ENCODE data around the gene NR1I3.
A peak's percentile ranks its signal among the peaks of the same experiment; 100 is the strongest.
"Not testable (repeated sequence)": the region's sequence is repeated elsewhere in the genome, so short reads cannot be mapped to it uniquely, and the experiment has no call there.

The NR1I3 gene

GRCh38 chr1:161238039-161238473, at the start of gene NR1I3:
TSS of gene NR1I3 (minus strand) at chr1:161238203. CDS start at chr1:161236565, 1,638 bp downstream.
- no peak for DNase-seq

GRCh38 chr1:161287482-161288054, 49.6 kb upstream of the NR1I3 start:
- no peak for DNase-seq

- DNase-seq: no peak
Observed at GRCh38 chr1:161285521-161285920, 47.5 kb upstream of the NR1I3 start.

GRCh38 chr1:161285113-161285512, 47.1 kb upstream of the NR1I3 start:
- DNase-seq: no peak

GRCh38 chr1:161282991-161283390, 45.0 kb upstream of the NR1I3 start:
- no peak for DNase-seq

GRCh38 chr1:161274874-161275273, 36.9 kb upstream of the NR1I3 start:
- no peak for DNase-seq

- DNase-seq: no peak
Observed at GRCh38 chr1:161273402-161273801, 35.4 kb upstream of the NR1I3 start.

- DNase-seq: no peak
Observed at GRCh38 chr1:161267321-161267720, 29.3 kb upstream of the NR1I3 start.

- DNase-seq: no peak
Observed at GRCh38 chr1:161266836-161267235, 28.8 kb upstream of the NR1I3 start.

GRCh38 chr1:161266202-161266601, 28.2 kb upstream of the NR1I3 start:
- no peak for DNase-seq

GRCh38 chr1:161265305-161265704, 27.3 kb upstream of the NR1I3 start:
- no peak for DNase-seq

GRCh38 chr1:161261261-161262235, 23.5 kb upstream of the NR1I3 start:
- DNase-seq: no peak

GRCh38 chr1:161260376-161261260, 22.6 kb upstream of the NR1I3 start:
- DNase-seq: no peak

- no peak for DNase-seq
Observed at GRCh38 chr1:161259765-161260164, 21.8 kb upstream of the NR1I3 start.

GRCh38 chr1:161259345-161259702, 21.3 kb upstream of the NR1I3 start:
- DNase-seq: no peak

- DNase-seq: peak; percentile 73
Observed at GRCh38 chr1:161258439-161259344, 20.7 kb upstream of the NR1I3 start, which contains the start of gene PCP4L1. TSS of gene PCP4L1 (plus strand) at chr1:161258745. CDS start at chr1:161258975, 230 bp downstream.

GRCh38 chr1:161257109-161257508, 19.1 kb upstream of the NR1I3 start:
- not testable (repeated sequence) for DNase-seq

- not testable (repeated sequence) for DNase-seq
Observed at GRCh38 chr1:161255955-161256520, 18.0 kb upstream of the NR1I3 start.

- not testable (repeated sequence) for DNase-seq
Observed at GRCh38 chr1:161255302-161255701, 17.3 kb upstream of the NR1I3 start.

GRCh38 chr1:161251579-161251978, 13.6 kb upstream of the NR1I3 start:
- no peak for DNase-seq

GRCh38 chr1:161250829-161251228, 12.8 kb upstream of the NR1I3 start:
- DNase-seq: no peak
